Measurements from ENCODE around the gene RNF34. TPM values are rescaled to one million over a fixed set of nuclear protein-coding genes. Genes with fewer than 3 reads are reported as not detected.

The RNF34 gene
- total RNA-seq, 2 experiments from 2014 or later: 60.6 to 63.1 TPM

DNA sequence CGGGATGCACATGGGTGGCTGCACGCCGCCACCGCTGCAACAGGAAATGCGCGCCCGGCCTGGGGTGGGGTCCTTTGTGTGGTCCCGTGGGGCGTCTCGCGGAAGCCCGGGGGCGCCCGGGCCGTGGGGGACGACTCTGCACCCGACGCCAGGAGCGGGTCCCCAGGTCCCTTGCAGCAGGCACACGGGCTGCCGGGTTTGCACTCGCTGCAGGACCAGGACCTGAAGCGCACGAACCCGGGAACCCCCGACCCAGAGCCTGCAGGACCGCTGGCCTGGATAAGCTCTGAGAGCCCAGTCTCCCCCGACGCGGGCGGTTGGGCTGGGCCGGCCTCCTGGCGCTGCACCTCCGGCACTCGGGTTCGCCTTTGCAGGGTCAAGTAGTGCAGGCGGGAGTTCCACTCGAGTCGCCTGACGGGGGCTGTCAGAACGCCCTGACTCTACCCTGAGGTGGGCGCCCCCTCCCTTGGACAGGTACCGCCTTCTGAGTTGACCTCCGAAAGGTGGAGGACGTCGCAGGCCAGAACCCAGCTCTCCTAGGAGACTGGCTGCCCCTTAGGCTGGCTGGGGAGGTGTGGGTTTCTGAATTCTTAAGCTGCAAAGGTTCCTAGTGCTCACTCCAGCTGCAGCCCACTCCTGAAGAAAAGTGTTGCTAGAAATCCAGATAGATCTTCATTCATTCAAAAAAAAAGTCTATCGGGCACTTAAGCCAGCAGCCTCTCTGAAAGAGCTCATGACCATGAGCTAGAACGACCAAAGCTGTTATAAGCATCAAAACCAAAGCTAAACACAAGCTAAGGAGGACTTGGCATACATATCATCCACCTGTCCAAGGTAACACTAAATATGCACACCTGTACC, 68.0 kb downstream of the RNF34 start:
- H3K4me1 Mint-ChIP-seq (ENCODE audit: low read depth): peaks cover 39% of the 10 kb centered on the region
- POLR2A ChIA-PET: interaction anchor here (1.0 to 2.2 kb wide), 3 partner anchors 63 to 159 kb away, joined by 4 to 6 read pairs (median 4); no protein-coding TSS in a partner anchor
- DNase-seq: peak in 2 of 14 experiments; percentile 11 to 20

DNA sequence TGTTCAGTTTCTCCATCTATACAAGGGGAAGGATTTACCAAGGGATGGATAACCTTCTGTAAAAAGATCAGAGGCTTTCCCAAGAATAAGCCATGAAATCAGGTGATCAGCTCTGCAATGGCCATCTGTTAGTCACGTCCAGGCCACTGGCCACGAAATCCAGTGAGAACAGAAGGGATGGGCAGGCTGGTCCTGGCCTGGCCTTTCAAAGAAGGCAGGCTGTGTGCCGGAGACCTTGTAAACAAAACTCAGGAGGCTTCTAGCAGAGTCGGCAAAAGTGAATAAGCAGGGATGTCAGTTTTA, 68.5 kb downstream of the RNF34 start:
- peaks cover 39% of the 10 kb centered on the region for H3K4me1 Mint-ChIP-seq (ENCODE audit: low read depth)
- peak overlapping the region in 1 of 2 donors; percentile 43 for H3K27ac ChIP-seq (ENCODE audit: low read depth in 1 of 2, low read length in 2 of 2)
- ChIA-PET CTCF (interaction anchor here (0.7 to 1.2 kb wide), 2 partner anchors 10 to 31 kb away, joined by 3 to 4 read pairs; no protein-coding TSS in a partner anchor), POLR2A (interaction anchor here (1.0 to 2.2 kb wide), 3 partner anchors 62 to 159 kb away, joined by 4 to 6 read pairs (median 4); no protein-coding TSS in a partner anchor)
- no peak overlapping the region for H3K4me3 ChIP-seq (ENCODE audit: low read length)
- no peaks in the 10 kb centered on the region for H3K27me3 ChIP-seq (ENCODE audit: control insufficient read depth in 1 of 2, insufficient read depth in 2 of 2, low read length in 2 of 2)
- ATAC-seq (ENCODE audit: poor library complexity): no peak
- DNase-seq: no peak
- no peaks in the 10 kb centered on the region for H3K9me3 ChIP-seq (ENCODE audit: control insufficient read depth in 1 of 2, insufficient read depth in 1 of 2, low read length in 2 of 2)
- H3K4me1 ChIP-seq (ENCODE audit: insufficient read depth, low read length): peaks cover 35% of the 10 kb centered on the region
- peak overlapping the region; percentile 83 for H3K27ac Mint-ChIP-seq
- no peaks in the 10 kb centered on the region for H3K9me3 Mint-ChIP-seq
- H3K27me3 Mint-ChIP-seq: no peaks in the 10 kb centered on the region
- H3K36me3 Mint-ChIP-seq (ENCODE audit: low read depth): peaks cover 7% of the 10 kb centered on the region
- TF ChIP-seq, protein P1, sequence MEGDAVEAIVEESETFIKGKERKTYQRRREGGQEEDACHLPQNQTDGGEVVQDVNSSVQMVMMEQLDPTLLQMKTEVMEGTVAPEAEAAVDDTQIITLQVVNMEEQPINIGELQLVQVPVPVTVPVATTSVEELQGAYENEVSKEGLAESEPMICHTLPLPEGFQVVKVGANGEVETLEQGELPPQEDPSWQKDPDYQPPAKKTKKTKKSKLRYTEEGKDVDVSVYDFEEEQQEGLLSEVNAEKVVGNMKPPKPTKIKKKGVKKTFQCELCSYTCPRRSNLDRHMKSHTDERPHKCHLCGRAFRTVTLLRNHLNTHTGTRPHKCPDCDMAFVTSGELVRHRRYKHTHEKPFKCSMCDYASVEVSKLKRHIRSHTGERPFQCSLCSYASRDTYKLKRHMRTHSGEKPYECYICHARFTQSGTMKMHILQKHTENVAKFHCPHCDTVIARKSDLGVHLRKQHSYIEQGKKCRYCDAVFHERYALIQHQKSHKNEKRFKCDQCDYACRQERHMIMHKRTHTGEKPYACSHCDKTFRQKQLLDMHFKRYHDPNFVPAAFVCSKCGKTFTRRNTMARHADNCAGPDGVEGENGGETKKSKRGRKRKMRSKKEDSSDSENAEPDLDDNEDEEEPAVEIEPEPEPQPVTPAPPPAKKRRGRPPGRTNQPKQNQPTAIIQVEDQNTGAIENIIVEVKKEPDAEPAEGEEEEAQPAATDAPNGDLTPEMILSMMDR (IDR thresholded peaks at IDR 0.05): no peak
- intact Hi-C loops (cut with DNase I, micrococcal nuclease): loop anchor here in 1 of 2 experiments (5.0 kb wide), 2 partner anchors 116 to 1504 kb away; partner anchors contain the start of gene ANAPC5
- peaks cover 4% of the 10 kb centered on the region for H3K36me3 ChIP-seq (ENCODE audit: insufficient read depth, low read length)
- H3K4me3 Mint-ChIP-seq: peak overlapping the region; percentile 77

More for the DNA sequence above, 68.0 kb downstream of the RNF34 start:
- Histone ChIP-seq H3K27ac (ENCODE audit: low read depth in 1 of 2, low read length in 2 of 2) (peak overlapping the region; percentile 43 to 55), H3K4me3 (ENCODE audit: low read length) (peak overlapping the region; percentile 49), H3K36me3 (ENCODE audit: insufficient read depth, low read length) (peaks cover 4% of the 10 kb centered on the region), H3K9me3 (ENCODE audit: control insufficient read depth in 1 of 2, insufficient read depth in 1 of 2, low read length in 2 of 2) (no peaks in the 10 kb centered on the region), H3K27me3 (ENCODE audit: control insufficient read depth in 1 of 2, insufficient read depth in 2 of 2, low read length in 2 of 2) (no peaks in the 10 kb centered on the region), H3K4me1 (ENCODE audit: insufficient read depth, low read length) (peaks cover 35% of the 10 kb centered on the region)
- intact Hi-C loops (cut with DNase I, micrococcal nuclease): loop anchor here in 1 of 2 experiments (1.0 to 5.0 kb wide), 4 partner anchors 68 to 1504 kb away; partner anchors contain the start of genes ANAPC5, ORAI1 and RNF34
- Mint-ChIP-seq H3K27me3 (no peaks in the 10 kb centered on the region), H3K9me3 (no peaks in the 10 kb centered on the region), H3K4me3 (peak overlapping the region; percentile 77), H3K36me3 (ENCODE audit: low read depth) (peaks cover 7% of the 10 kb centered on the region), H3K27ac (peak overlapping the region; percentile 83)
- no peak for ATAC-seq (ENCODE audit: poor library complexity)
- CTCF ChIA-PET: interaction anchor here (0.7 to 1.2 kb wide), 2 partner anchors 11 to 32 kb away, joined by 3 to 4 read pairs; no protein-coding TSS in a partner anchor
- TF ChIP-seq, protein P1 (IDR thresholded peaks at IDR 0.05): no peak

DNA sequence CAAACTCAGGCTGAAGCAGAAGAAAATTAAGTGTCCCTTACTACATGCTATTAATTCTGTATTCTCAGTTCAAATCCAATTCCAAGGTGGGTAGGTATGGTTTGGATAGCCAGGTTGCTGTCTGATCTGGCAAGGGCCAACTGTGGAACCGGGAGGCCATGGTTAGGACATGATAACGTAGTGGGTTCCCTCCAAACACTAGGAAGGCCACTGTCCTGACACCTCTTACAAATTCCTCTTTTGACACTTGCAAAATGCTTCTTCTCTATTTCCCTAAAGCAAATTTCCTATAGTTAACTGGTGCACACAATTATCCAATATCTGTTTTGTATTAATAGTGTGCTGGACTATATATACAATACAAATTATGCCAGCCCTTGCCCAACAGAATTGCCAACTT, 70.8 kb downstream of the RNF34 start:
- H3K4me1 Mint-ChIP-seq (ENCODE audit: low read depth): peaks cover 28% of the 10 kb centered on the region
- Histone ChIP-seq H3K9me3 (ENCODE audit: control insufficient read depth in 1 of 2, insufficient read depth in 1 of 2, low read length in 2 of 2) (no peaks in the 10 kb centered on the region), H3K27me3 (ENCODE audit: control insufficient read depth in 1 of 2, insufficient read depth in 2 of 2, low read length in 2 of 2) (no peaks in the 10 kb centered on the region), H3K4me1 (ENCODE audit: insufficient read depth, low read length) (peaks cover 12% of the 10 kb centered on the region), H3K36me3 (ENCODE audit: insufficient read depth, low read length) (no peaks in the 10 kb centered on the region), H3K4me3 (ENCODE audit: low read length) (no peak overlapping the region), H3K27ac (ENCODE audit: low read depth in 1 of 2, low read length in 2 of 2) (no peak overlapping the region)
- intact Hi-C loops (cut with DNase I, micrococcal nuclease): no loop called here
- CTCF ChIA-PET: no interaction called here
- H3K4me3 Mint-ChIP-seq: peak overlapping the region; percentile 42
- H3K9me3 Mint-ChIP-seq: no peaks in the 10 kb centered on the region
- DNase-seq (no peak), ATAC-seq (ENCODE audit: poor library complexity) (no peak)
- H3K27ac Mint-ChIP-seq: peak overlapping the region; percentile 65
- H3K27me3 Mint-ChIP-seq: no peaks in the 10 kb centered on the region
- peaks cover 10% of the 10 kb centered on the region for H3K36me3 Mint-ChIP-seq (ENCODE audit: low read depth)
- TF ChIP-seq, protein P1 (IDR thresholded peaks at IDR 0.05): no peak
- POLR2A ChIA-PET: no interaction called here

All from CD4-positive, alpha-beta T cell (primary cell).